C4-2B (cell line): ENCODE data around the gene MYZAP.

ENCODE experiments used
- ZFX ChIP-seq: fragments of 450-650 bp; IDR thresholded peaks from 2 replicates; pipeline ENCODE4 v1.6.1; 2017
- TF ChIP-seq, protein P1 (sequence below): fragments of 450-650 bp; conservative IDR thresholded peaks from 2 replicates; pipeline ENCODE4 v1.5.1; 2017; ENCODE audit warnings: mild to moderate bottlenecking

DNA sequence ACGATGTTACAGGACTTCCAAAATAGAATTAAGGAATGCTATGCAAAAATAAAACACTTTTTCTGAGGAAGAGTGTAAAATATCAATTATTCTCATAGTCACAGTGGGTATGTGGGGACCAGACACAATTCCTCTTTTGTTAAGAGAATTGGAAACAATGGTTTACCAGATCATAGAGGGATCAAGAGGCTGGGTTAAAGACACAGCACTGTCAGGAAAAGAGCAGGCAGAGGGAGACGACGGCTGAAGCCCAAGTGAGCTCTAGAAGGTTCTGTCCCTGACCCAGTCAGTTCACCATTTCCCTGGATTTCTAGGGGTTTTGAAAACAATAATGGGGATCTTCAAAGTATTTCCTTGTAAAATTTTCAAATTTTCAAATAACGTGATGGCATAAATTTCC lies 60.8 kb downstream of the MYZAP start:
- TF ChIP-seq, protein P1, sequence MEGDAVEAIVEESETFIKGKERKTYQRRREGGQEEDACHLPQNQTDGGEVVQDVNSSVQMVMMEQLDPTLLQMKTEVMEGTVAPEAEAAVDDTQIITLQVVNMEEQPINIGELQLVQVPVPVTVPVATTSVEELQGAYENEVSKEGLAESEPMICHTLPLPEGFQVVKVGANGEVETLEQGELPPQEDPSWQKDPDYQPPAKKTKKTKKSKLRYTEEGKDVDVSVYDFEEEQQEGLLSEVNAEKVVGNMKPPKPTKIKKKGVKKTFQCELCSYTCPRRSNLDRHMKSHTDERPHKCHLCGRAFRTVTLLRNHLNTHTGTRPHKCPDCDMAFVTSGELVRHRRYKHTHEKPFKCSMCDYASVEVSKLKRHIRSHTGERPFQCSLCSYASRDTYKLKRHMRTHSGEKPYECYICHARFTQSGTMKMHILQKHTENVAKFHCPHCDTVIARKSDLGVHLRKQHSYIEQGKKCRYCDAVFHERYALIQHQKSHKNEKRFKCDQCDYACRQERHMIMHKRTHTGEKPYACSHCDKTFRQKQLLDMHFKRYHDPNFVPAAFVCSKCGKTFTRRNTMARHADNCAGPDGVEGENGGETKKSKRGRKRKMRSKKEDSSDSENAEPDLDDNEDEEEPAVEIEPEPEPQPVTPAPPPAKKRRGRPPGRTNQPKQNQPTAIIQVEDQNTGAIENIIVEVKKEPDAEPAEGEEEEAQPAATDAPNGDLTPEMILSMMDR, result no peak
- no peak for TF ChIP-seq ZFX
